ENCODE data around the gene LGI1.
"Not testable (repeated sequence)": the region's sequence is repeated elsewhere in the genome, so short reads cannot be mapped to it uniquely, and the experiment has no call there.

The LGI1 gene

GRCh38 chr10:93818086-93818485 lies 60.4 kb downstream of the LGI1 start:
- in situ Hi-C loops (cut with HindIII; ENCODE audit: low sequenced_read_pairs): no loop called here
- no peak overlapping the region for H3K4me3 ChIP-seq (ENCODE audit: low read depth, low read length)
- no peak for DNase-seq (ENCODE audit: low read depth)
- no peak for TF ChIP-seq CTCF (IDR thresholded peaks at IDR 0.05; ENCODE audit: low read depth, low read length, missing control alignments)

- in situ Hi-C loops (cut with HindIII; ENCODE audit: low sequenced_read_pairs): no loop called here
Observed at GRCh38 chr10:93819520-93819919, 61.8 kb downstream of the LGI1 start.

GRCh38 chr10:93820434-93820833 lies 62.7 kb downstream of the LGI1 start:
- no peak for DNase-seq (ENCODE audit: low read depth)
- TF ChIP-seq CTCF (IDR thresholded peaks at IDR 0.05; ENCODE audit: low read depth, low read length, missing control alignments): no peak
- H3K4me3 ChIP-seq (ENCODE audit: low read depth, low read length): no peak overlapping the region
- in situ Hi-C loops (cut with HindIII; ENCODE audit: low sequenced_read_pairs): no loop called here

More at GRCh38 chr10:93819520-93819919, 61.8 kb downstream of the LGI1 start:
- H3K4me3 ChIP-seq (ENCODE audit: low read depth, low read length): no peak overlapping the region
- TF ChIP-seq CTCF (IDR thresholded peaks at IDR 0.05; ENCODE audit: low read depth, low read length, missing control alignments): no peak
- DNase-seq (ENCODE audit: low read depth): no peak

DNA sequence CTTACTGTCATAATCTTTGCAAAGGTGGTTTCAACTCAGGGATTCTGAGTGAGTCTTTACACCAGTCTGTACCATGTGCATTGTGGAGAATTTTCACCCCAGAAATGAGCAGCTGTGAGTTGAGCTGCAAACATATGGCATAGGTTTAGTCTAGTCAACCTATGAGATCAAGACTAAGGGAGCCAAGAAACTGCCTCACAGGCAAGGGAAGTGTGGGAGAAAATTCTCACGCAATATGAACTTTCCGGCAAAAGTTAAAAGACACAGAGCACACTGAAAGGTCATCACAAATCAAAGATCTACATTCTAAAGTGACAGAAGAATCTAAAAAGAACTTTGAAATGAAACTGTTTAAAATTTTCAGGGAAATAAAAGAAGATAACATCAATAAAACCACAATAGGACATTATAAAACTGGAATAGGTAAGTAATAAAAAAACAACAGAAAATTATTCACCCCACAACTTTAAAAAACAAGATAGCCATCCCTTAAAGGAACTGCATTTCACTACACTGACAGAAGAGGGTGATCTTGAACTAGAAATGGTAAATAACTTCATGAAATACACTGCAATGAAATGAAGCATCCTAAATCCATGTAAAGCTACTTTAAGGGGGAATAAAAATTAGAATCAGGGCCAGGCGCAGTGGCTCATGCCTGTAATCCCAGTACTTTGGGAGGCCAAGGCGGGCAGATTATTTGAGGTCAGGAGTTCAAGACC lies 63.5 kb downstream of the LGI1 start:
- H3K4me3 ChIP-seq (ENCODE audit: low read depth, low read length): no peak overlapping the region
- no peak for TF ChIP-seq CTCF (IDR thresholded peaks at IDR 0.05; ENCODE audit: low read depth, low read length, missing control alignments)
- in situ Hi-C loops (cut with HindIII; ENCODE audit: low sequenced_read_pairs): no loop called here
- DNase-seq (ENCODE audit: low read depth): peak; percentile 27

- in situ Hi-C loops (cut with HindIII; ENCODE audit: low sequenced_read_pairs): no loop called here
- no peak for TF ChIP-seq CTCF (IDR thresholded peaks at IDR 0.05; ENCODE audit: low read depth, low read length, missing control alignments)
- no peak overlapping the region for H3K4me3 ChIP-seq (ENCODE audit: low read depth, low read length)
- DNase-seq (ENCODE audit: low read depth): peak; percentile 9
Observed at GRCh38 chr10:93826355-93826754, 68.6 kb downstream of the LGI1 start.

GRCh38 chr10:93827056-93827804 lies 69.5 kb downstream of the LGI1 start:
- no peak for DNase-seq (ENCODE audit: low read depth)
- no peak for TF ChIP-seq CTCF (IDR thresholded peaks at IDR 0.05; ENCODE audit: low read depth, low read length, missing control alignments)
- H3K4me3 ChIP-seq (ENCODE audit: low read depth, low read length): no peak overlapping the region
- in situ Hi-C loops (cut with HindIII; ENCODE audit: low sequenced_read_pairs): no loop called here

DNA sequence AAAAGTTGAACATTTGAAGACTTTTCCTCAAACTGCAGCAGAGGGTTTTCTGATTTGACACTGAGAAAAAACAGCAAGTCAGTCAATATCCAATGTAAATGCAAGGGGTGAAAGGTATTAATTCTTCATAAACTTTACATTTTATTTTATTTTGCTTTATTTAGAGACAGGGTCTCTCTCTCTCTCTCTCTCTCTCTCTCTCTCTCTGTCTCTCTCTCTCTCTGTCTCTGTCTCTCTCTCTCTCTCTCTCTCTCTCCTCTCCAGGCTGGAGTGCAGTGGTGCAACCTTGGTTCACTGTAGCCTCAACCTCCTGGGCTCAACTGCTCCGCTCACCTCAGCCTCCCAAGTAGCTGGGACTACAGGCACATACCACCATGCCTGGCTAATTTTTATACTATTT lies 73.3 kb downstream of the LGI1 start:
- DNase-seq (ENCODE audit: low read depth); in situ Hi-C loops (cut with HindIII; ENCODE audit: low sequenced_read_pairs); H3K4me3 ChIP-seq (ENCODE audit: low read depth, low read length): not testable (repeated sequence)
